Measurements from ENCODE around the gene CAB39L.
A peak's percentile ranks its signal among the peaks of the same experiment; 100 is the strongest.

CAB39L gene

DNA sequence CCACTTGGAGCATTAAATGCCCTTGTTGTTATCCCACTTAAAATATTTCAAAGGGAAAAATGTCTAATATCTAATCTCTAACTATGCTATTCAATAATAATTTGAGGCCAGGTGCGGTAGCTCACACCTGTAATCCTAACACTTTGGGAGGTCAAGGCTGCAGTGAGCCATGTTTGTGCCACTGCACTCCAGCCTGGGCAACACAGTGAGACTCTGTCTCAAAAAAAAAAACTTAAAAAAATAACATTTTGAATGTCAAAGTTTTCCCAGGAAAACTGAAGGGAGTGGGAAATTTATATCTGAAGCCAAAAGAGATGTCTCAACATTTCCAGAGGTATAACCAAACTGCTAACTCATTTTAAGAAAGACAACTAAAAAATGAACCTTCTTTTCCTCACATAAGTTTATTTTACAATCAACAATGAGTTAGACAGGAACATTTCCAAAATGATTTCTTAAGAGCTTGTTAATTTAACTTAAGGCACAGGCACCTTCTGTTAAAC is 47.9 kb downstream of the CAB39L start:
- DNase-seq, result no peak

DNA sequence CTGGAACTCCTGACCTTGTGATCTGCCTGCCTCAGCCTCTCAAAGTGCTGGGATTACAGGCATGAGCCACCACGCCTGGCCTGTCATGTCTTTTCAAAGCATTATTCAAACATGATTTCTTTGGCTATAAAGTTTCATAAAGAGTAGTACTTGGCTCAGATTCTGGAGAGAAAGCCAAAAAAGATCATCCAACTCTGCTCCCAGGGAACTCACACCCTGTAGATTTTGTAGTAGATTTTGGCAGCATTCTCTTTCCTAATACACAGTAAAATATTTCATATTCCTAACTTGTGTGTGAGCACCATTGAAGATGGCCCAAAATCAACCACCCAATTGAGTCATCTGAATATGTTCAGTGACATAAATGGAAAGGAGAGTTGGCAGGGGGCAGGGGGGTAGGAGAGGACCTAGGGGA is 48.4 kb downstream of the CAB39L start:
- no peak for DNase-seq

DNA sequence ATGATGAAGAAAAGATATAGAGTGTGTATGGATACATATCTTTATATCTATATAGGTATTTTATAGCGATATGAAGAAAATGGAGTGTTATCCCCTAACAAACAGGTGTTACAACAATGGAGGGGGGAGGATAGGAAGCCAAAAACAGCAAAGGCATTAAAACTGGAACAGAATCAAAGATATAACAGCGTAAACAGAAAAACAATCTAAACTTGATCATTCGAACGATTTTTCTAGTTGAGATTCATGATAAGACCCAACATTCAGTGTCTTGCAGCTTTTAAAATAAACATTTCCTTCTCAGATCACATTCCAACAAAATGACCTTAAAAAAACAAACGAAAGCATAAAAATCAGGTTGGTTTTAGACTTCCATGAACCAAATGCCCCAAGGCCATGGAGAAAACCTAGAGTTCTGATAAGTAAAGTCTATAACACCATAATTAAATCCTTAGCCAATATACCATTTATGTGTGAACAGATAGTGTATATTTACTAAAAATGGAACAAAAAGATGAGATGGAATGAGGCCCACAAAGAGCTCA is 55.7 kb downstream of the CAB39L start:
- DNase-seq, result no peak

DNA sequence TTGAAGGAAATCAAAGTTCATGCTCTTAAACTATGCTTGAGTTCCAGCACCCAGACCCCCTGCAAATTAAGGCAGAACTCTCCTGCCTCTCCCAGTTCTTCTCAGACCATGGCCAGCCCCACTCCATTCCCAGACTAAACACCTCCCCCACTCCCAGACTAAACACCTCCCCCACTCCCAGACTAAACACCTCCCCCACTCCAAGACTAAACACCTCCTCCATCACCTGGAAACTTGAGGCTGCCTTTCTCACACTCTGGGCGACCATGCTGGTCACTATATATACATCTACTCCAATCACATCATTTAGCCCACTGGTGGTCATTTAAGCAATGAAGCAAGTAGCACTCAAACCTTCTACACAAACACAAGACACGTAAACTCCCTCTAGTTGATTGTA is 57.2 kb downstream of the CAB39L start:
- DNase-seq, result no peak

DNA sequence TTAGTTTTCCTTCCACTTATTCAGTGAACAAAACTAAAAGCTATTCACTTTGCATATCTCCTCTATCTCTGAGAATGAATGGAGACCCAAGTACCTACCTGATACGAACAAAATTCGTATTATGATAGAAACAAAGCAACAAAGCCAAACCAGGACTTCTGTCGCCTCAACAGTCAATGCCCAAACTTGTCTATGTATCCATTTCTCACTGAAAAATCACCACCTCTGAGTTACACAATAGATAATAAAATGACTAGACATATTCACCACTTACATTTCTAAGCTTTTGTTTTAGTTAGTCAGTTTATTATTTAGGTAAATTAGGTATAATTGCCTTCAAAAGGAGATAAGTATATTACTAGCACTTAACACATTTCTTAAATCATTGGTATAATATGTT is 67.7 kb downstream of the CAB39L start:
- DNase-seq, result no peak

DNA sequence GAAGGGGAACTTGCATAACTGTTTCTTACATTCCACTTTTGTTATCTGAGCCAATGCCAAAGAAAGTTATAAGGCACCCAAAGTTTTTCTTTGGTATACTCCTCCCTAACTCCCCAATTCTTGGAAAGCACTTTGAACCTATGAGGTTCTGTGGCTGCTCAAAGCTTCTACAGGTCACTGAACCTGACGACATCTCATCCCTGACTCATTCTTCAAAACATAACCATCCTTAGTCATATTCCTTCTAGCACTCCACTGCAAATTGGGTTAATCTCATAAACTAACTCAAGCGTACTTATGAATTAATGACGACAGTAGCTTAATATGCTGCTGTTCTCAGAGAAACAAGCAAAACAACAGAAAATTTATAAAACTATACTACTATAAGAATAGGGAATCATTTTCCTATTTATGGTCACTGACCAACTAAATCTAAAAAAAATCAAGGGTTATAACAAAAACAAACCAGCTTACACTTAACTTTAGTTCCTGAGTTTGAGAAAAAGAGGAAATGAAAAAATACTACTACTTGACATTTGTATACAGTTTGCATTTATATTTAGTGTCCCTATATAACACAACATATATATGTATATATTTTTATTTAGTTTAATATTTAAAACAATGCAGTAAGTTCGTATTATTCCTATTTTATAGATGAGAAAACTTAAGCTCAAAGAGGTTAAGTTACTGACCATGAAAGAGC is 69.1 kb downstream of the CAB39L start:
- no peak for DNase-seq

DNA sequence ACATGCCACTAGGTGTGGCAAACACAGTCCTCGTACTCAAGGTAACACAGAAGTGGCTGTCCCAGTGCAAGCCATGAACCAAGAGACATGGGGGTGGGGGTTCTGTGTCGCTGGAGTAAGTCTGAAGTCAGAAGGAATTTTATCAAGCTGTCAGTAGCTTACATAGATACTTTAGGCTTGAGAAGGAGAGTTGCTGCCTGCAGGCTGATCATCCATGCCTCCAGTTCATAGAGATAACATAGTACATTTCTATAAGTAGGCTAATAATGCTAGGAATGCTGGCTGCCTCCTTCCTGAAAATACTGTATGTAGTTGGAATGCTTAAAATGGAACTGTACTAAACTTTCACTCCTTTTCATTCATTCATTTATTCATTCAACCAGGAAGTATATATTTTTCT is 70.1 kb downstream of the CAB39L start:
- no peak for DNase-seq

DNA sequence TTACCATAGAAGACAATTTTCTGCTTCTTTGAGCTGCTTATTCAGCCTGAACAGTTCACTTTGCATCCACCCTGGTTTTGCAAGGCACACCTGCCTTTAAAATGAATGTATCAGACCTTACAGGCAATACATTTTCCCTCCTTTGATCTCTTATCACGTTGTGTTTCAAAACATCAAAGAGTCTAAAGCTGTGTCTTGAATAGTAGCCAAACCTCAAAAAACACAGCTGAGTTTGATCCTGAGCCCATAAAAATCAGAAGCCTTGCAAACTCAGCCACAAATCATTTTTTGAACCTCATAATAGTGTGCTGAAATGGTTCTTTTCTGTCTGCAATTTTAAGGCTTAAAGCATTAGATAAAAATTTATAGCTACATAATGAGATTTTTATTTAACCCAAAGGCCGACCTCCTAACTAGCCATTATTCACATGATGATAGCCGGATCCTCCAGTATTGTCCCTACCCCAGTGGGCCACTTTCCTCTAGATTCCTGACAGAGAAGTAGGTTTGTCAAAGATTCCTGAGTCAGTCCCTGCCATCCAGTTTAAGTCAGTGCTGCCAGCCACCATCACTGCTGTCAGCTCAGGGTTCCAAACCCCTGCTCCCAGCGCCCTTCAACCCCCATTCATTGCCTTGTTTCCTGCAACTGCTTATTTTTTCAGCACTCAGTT is 71.8 kb downstream of the CAB39L start:
- DNase-seq, result peak in 1 of 2 donors; percentile 54

DNA sequence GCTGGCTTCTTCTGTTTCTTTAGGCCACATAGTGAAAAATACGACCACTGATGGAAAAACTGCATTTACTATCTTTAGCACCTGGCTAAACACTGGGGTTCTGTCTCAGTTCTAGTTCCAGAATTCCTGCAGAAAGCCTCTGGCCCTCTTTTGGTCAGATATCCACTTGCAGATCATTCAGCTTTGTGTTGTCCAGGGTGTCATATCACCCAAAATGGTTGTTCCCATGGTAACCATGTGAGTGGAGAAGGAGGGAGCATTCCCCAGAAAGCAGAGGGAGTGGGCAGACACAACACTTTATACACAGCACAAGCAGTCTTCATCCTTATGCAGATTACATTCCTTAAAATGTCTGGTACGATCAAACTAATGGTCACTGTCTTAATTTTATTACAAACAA is 73.5 kb downstream of the CAB39L start:
- DNase-seq, result no peak

DNA sequence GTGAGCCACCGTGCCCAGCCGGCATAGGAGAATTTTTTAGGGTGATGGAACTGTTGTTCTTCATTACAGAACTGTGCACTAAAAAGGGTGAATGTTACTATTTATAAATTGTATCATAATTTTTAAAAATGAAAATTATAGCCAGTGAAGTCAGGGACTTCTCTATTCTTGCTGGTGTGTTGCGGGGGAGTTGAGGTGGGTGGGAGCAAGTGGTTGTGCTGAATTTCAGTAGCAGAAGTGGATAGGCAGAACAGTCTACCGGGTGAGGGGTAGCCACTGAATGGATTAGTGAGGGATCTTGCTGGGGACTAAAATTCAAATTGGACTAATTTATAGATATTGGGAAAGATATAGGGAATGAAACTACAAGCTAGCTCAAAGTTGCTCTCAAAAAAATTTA is 74.0 kb downstream of the CAB39L start:
- no peak for DNase-seq

DNA sequence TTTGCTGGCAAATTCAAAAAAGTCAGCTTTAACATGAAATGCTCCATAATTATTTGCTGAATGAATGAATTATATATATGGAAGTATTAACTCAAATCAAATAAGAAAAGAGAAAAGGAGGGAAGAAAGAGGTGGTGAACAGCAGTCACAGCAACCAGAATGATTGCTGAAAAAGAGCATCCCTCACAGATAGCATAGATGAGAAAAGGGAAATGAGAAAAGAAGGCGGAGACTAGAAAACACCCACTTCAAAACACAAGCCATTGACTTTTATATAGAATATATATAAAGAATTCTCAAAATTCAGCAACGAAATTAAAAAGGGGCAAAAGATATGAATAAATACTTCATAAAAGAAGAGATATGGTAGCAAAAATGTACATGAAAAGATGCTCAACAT is 75.2 kb downstream of the CAB39L start:
- no peak for DNase-seq

DNA sequence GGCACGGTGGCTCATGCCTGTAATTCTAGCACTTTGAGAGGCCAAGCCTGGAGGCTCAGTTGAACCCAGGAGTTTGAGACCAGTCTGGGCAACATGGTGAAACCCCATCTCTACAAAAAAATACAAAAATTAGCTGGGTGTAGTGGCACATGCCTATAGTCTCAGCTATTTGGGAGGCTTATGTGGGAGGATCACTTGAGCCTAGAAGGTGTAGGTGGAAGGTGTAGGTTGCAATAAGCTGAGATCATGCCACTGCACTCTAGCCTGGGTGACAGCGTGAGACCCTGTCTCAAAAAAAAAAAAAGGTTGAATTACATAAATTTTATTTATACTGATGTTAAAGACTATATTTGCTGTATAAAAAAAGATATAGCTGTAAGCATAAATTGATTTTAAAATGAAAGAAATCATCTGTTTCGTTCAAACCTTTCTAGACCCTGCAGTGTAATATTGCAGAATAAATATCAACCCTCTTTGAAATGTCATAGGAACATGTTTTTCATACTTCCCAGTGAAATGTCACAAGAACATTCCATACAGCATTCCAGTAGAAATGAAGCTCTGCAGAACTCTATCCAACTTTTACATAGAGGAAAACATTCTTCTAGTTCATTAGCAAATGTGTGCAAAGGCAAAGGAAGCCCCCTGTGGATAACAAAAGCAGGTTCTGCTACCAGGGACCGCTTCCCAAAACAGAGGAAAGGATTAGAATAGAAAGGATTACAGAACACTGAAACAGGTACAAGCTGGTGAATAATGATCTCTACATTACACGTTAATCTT is 76.0 kb downstream of the CAB39L start:
- no peak for DNase-seq

DNA sequence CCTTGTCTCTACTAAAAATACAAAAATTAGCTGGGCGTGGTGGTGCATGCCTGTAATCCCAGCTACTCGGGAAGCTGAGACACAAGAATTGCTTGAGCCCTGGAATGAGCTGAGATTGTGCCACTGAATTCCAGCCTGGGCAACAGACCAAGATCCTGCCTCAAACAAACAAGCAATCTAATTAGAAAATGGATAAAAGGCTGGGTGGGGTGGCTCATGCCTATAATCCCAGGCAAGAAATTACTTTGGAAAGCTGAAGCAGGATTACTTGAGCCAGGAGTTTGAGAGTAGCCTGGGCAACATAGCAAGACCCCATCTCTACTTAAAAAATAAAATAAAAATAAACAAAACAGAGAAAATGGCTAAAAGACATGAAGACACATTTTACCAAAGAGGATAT is 77.0 kb downstream of the CAB39L start:
- no peak for DNase-seq

DNA sequence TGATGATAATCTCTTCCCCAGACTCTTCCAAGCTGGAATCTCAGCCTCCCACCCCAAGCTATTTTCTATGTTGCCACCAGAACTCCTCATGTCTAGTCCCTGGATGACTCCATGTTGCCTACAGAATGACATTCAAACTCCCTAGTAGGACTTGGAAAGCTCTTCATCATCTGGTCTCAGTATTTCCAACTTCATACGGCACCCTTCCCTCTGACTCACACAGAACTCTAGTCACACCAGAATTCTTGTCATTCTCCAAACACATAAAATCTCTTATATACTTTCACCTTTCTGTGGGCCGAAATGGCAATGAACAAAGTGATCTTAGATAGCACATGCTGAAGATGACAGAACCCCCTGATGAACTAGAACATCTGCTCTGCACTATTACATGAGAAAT is 86.2 kb downstream of the CAB39L start:
- DNase-seq, result no peak

DNA sequence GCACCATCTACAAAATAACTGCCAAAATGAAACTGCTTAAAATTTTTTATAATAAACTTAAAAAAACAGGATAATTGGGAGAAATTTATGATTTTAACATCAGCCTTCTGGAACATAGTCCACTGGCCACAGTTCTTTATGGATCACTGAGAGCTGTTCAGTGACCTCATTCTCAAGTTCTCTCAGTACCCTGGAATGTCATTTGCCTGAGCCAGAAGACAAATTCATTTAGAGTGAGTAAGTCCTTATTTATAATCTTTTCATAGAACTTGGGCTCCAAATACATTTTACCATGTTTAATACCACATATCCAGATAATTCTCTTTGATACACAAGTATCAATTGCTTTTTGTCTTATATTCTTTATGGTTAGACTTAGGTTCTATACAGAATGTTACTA is 87.6 kb downstream of the CAB39L start:
- DNase-seq, result no peak

DNA sequence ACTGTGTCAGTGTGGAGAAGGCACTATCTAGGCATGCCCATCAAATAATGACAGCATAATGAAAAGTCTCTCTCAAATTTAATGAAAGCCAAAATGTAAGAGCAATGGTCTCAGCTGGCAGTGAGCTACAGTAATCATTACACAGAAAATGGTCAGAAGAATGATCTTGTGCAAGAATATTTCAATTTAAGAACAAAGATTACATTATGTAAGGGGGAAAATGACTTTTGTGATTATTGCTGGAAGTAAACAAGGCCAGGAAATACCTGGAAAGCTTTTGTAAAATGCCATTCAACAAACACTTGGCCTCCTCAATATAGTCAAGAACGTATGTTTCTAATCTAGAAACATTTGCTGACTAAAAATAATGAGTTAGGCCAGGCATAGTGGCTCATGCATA is 89.1 kb downstream of the CAB39L start:
- DNase-seq, result no peak

DNA sequence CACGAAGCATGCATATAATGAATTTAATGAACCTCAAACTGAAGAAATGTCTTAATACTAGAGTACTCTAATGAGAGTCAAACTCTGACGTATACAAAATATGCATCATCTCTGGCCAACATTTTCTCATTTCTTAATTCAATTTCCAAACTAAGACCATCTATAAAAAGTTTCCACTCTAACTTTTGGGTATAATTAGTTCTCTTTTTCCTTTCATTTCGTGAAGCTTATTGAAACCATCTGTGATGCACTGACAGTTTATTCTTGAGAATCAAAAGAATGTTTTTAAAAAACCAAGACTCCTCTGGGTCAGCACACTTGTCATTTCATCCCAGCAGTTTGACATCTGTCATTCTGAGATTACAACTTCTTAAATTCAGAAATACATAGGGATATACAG is 90.0 kb downstream of the CAB39L start:
- DNase-seq, result no peak

DNA sequence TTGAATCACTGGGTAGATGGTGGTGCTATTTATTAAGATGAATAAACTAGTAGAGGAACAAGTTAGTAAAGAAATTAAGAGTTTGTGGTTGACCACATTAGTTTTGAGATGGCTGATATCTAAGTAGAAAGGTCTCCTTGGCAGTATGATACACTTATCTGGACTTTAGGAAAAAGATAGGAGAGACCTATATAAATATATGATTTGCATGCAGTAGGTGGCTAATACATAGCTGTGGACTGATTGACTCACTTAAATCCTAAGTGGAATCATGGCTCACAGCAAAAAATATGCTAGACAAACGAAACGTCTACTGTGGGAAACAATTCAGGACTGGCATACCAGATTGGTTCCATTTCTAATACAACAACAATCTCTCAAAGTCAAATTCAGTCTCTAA is 92.0 kb downstream of the CAB39L start:
- no peak for DNase-seq

DNA sequence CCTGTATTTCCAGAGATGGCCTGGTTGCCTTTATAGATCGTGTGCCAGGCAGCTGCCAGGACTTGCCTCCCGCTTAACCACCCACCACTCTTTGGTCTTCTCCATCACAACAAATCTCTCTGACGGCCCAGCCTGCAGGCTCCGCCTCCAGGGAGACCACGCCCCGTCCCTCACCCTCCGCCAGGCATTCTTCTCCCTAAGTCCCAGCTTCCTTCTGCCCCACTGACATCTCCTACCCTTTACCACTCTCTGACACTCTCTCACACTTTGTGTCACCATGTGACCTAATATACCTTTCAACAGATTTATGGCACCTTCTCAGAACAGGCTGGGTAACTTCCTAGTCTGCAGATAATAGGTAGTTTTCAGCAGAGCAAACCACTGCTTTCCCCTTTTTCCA is 95.1 kb downstream of the CAB39L start:
- no peak for DNase-seq

DNA sequence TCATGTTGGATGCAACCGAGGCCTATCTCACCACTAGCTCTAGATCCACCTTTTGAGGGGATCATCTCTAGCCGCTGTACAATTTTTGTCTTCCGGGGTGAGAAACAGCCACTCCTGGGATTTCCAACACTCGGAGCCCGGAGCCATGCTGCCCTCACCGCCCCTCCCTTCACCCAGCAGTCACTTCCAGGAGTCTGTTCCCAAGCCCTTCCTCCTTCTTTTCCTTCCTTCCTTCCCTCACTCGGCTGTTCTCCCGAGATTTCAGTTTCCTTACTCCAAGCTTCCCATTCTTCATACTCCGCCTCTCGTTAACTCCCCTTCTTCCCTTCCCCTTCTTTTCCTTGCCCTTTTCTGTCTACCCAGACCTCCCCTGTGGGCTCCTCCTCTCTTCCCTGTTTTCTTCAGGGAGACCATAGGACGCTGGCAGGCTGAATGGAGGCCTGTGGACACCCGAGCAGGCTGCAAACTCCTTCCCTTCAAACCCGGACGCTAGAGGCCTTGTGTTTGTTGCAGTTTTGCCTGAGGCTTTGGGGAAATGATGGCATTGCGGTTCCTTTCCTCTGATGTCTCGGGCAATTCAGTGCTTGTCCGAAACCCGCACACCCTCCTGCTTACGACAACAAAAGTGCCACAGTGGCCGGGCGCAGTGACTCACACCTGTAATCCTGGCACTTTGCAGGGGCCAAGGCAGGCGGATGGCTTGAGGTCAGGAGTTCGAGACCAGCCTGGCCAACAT is 96.0 kb downstream of the CAB39L start:
- DNase-seq, result no peak

DNA sequence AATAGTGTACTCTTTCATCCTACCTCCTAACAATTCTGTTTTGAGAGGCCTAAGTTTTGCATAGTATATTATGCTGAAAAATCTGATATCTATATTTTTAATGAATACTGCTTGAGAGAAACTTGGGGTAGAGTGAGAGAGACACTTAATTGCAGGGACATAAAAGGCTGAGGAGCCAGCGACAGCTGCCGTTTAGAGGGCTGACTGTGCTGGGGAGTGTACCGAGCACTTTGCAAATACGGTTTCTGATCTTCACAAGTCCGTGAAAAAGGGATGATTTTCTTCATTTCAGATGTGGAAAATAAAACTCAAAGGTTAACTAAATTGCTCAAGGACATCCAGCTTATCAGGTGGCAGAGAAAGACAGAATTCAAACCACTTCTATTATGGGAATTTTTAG is 97.4 kb downstream of the CAB39L start:
- DNase-seq, result no peak

DNA sequence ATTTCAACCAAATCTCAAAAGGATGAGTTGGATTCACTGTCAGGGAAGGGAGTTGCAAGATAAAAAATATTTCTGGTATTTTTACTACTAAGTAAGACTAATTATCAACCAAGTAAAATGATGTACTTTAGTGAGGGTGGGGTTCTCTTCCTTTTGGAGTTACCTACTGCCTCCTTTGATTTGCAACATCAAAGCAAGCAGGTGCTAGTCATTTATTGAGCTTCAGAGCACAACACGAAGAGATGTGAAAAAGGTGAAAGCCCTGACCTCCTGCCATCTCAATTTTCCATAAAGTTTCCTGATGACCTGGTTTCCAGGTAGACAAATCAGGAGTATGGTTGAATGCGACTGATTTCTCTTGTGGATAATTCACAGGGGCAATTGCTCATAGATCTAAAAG is 100.1 kb downstream of the CAB39L start:
- no peak for DNase-seq

DNA sequence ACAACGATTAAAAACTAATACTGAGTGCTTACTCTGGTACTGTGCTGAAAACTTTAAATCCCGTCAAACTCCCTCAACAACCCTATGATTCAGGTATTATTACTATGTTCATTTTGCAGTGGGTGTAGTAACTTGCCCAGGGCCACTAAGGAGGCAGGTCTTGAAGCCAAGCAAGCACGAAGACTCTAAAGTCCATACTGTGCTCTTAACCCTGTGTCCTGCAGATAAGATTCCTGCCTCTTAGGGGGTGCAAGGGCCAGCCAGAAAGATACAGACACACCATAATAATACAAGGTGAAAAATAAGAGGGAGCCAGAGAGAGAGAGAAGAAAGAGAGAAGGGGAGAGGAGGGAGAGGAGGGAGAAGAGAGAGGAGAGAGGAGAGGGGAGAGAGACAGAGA is 100.6 kb downstream of the CAB39L start:
- no peak for DNase-seq
